GM10847 (cell line): Measurements from ENCODE around the gene MAPK4.

Experiments used
- POLR2A ChIP-seq: IDR thresholded peaks from 2 replicates; pipeline ENCODE4 v1.6.1; 2011; ENCODE audit not compliant: insufficient read length; ENCODE audit errors: extremely low read depth

Gene MAPK4

GRCh38 chr18:50620319-50620718 lies 60.4 kb downstream of the MAPK4 start:
- TF ChIP-seq POLR2A: no peak

- TF ChIP-seq POLR2A: no peak
Measured at GRCh38 chr18:50621366-50621765, 61.5 kb downstream of the MAPK4 start.

- TF ChIP-seq POLR2A: no peak
Measured at GRCh38 chr18:50622320-50622719, 62.4 kb downstream of the MAPK4 start.

GRCh38 chr18:50622865-50623393 lies 63.0 kb downstream of the MAPK4 start:
- TF ChIP-seq POLR2A: no peak

GRCh38 chr18:50623694-50624352 lies 63.9 kb downstream of the MAPK4 start:
- TF ChIP-seq POLR2A: no peak

- TF ChIP-seq POLR2A: no peak
Measured at GRCh38 chr18:50624981-50625380, 65.1 kb downstream of the MAPK4 start.

GRCh38 chr18:50626317-50626716 lies 66.4 kb downstream of the MAPK4 start:
- no peak for TF ChIP-seq POLR2A

GRCh38 chr18:50627594-50628532 lies 68.0 kb downstream of the MAPK4 start:
- TF ChIP-seq POLR2A: no peak

- no peak for TF ChIP-seq POLR2A
Measured at GRCh38 chr18:50628533-50628905, 68.6 kb downstream of the MAPK4 start.

- TF ChIP-seq POLR2A: no peak
Measured at GRCh38 chr18:50629148-50629631, 69.3 kb downstream of the MAPK4 start.

GRCh38 chr18:50630895-50631294 lies 71.0 kb downstream of the MAPK4 start:
- TF ChIP-seq POLR2A: no peak

- TF ChIP-seq POLR2A: no peak
Measured at GRCh38 chr18:50632895-50633515, 73.1 kb downstream of the MAPK4 start.

- TF ChIP-seq POLR2A: no peak
Measured at GRCh38 chr18:50633992-50634391, 74.1 kb downstream of the MAPK4 start.

GRCh38 chr18:50636366-50637057 lies 76.6 kb downstream of the MAPK4 start:
- TF ChIP-seq POLR2A: no peak
